OCI-LY7 (cell line): ENCODE data around the gene EXOSC10. TPM values are rescaled to one million over a fixed set of nuclear protein-coding genes. Genes with fewer than 3 reads are reported as not detected.

Experiments
- BruUV-seq: library from RNA; stranded (reverse); fragments of 400-500 nt; replicated peaks from 2 replicates; lab custom pipeline; 2021; lab: Mats Ljungman, UMichigan
- CTCF ChIA-PET: fragments of 300-600 bp; sonication (Branson Sonifier 250); formaldehyde crosslinking; loops from one replicate; lab custom pipeline; 2022; ENCODE audit warnings: antibody characterized with exemption; ENCODE audit not compliant: unreplicated experiment; lab: Charles Lee
- POLR2A ChIA-PET: fragments of 300-600 bp; sonication (Branson Sonifier 250); formaldehyde crosslinking; loops from one replicate; lab custom pipeline; 2022; ENCODE audit warnings: antibody characterized with exemption; lab: Charles Lee
- DNase-seq: peaks from one replicate; pipeline ENCODE4 v3.0.0-alpha.2; 2015; ENCODE audit warnings: low spot score
- H2AFZ ChIP-seq: fragments of 200-600 bp; sonication (generic), shearing (Covaris generic); 2 replicates; pipeline ENCODE4 v1.6.1; 2014; ENCODE audit warnings: mild to moderate bottlenecking, antibody characterized with exemption, low read length, moderate library complexity
- H3K27ac ChIP-seq: fragments of 200-600 bp; sonication (generic); 2 replicates; pipeline ENCODE4 v1.5.1; 2014; ENCODE audit warnings: mixed run types, low read depth, mild to moderate bottlenecking, moderate library complexity, low read length, inconsistent platforms; ENCODE audit not compliant: poor library complexity, severe bottlenecking
- H3K36me3 ChIP-seq: fragments of 200-600 bp; sonication (generic); 2 replicates; pipeline ENCODE4 v1.6.1; 2014; ENCODE audit warnings: mild to moderate bottlenecking, antibody characterized with exemption, low read length, moderate library complexity, mixed read lengths; ENCODE audit not compliant: insufficient read depth
- H3K4me1 ChIP-seq: fragments of 200-600 bp; sonication (generic); 2 replicates; pipeline ENCODE4 v1.5.1; 2014; ENCODE audit warnings: mild to moderate bottlenecking, low read length; ENCODE audit not compliant: insufficient read depth, poor library complexity, severe bottlenecking
- H3K4me2 ChIP-seq: fragments of 200-600 bp; sonication (generic); 2 replicates; pipeline ENCODE4 v1.6.1; 2014; ENCODE audit warnings: mild to moderate bottlenecking, low read length
- H3K4me3 ChIP-seq: fragments of 200-600 bp; sonication (generic); 2 replicates; pipeline ENCODE4 v1.5.1; 2014; ENCODE audit warnings: mild to moderate bottlenecking, low read depth, low read length; ENCODE audit not compliant: poor library complexity, severe bottlenecking
- H3K79me2 ChIP-seq: fragments of 200-600 bp; sonication (generic); 2 replicates; pipeline ENCODE4 v1.6.1; 2016; ENCODE audit warnings: low read depth, mild to moderate bottlenecking, low read length, moderate library complexity, mixed read lengths; ENCODE audit not compliant: insufficient read depth
- H3K9me2 ChIP-seq: fragments of 200-600 bp; sonication (generic); 2 replicates; pipeline ENCODE4 v1.6.1; 2016; ENCODE audit warnings: mild to moderate bottlenecking, low read length, mixed read lengths; ENCODE audit not compliant: insufficient read depth
- H3K9me3 ChIP-seq: fragments of 200-600 bp; sonication (generic); 2 replicates; pipeline ENCODE4 v1.6.1; 2014; ENCODE audit warnings: mild to moderate bottlenecking, mixed run types, low read length, mixed read lengths
- H4K20me1 ChIP-seq: fragments of 200-600 bp; sonication (generic); 2 replicates; pipeline ENCODE4 v1.6.1; 2014; ENCODE audit warnings: mild to moderate bottlenecking, antibody characterized with exemption, low read length, moderate library complexity, mixed read lengths; ENCODE audit not compliant: insufficient read depth
- EZH2phosphoT487 ChIP-seq: fragments of 200-600 bp; sonication (generic); IDR thresholded peaks from 2 replicates; pipeline ENCODE4 v1.6.1; 2018; ENCODE audit warnings: low read depth, borderline replicate concordance, mild to moderate bottlenecking, mixed run types, antibody characterized with exemption, low read length, moderate library complexity, mixed read lengths
- intact Hi-C: fragments of 100-400 bp; cut with micrococcal nuclease; formaldehyde crosslinking; loops from one replicate; pipeline ENCODE4 v1.10.0; 2022; ENCODE audit not compliant: unreplicated experiment
- total RNA-seq, 2 experiments: library from RNA; depleted of rRNA in 1 of 2; stranded (reverse); fragments of >200 nt in 1 of 2; shearing (Covaris generic) in 1 of 2; gene quantifications; 2 replicates each; pipeline ENCODE4 v1.2.3, GENCODE V29; 2014 to 2022
- TF ChIP-seq, protein P1 (sequence below): fragments of 200-600 bp; sonication (generic); conservative IDR thresholded peaks from 2 replicates; pipeline ENCODE4 v1.5.1; 2014; ENCODE audit warnings: mild to moderate bottlenecking, antibody characterized with exemption, low read length, moderate library complexity, mixed read lengths

EXOSC10 gene
- total RNA-seq, 2 experiments from 2014 or later, result 75.1 to 91.9 TPM

DNA sequence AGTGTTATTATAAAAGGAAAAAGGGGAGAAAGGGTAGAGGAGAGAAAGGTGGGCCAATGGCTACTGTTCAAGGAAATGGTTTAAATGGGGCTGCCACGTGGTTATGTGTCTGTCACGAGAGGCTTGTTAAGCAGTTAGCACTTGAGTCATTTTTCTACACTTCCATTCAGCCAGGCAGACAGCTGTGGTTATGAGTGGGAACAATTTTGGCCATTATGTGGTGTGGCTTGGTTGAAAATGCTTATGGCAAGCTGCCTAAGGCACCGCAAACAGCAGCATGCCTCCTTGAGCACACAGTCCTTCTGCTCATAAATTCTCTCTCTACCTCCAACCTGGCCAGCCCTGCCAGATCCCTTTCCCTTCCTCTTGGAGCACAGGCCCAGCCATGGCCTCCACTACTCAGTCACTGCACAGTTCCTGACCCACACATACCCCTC, 36.7 kb downstream of the EXOSC10 start:
- ChIA-PET POLR2A (interaction anchor here (0.7 kb wide), 1 partner anchor 17 kb away, joined by 3 read pairs; no protein-coding TSS in a partner anchor), CTCF (no interaction called here)
- H3K4me1 ChIP-seq, result peaks cover 23% of the 10 kb centered on the region
- no peak overlapping the region for H2AFZ ChIP-seq
- H3K79me2 ChIP-seq, result peaks cover 37% of the 10 kb centered on the region
- BruUV-seq, result no TSS peak
- H3K27ac ChIP-seq, result no peak overlapping the region
- H3K4me2 ChIP-seq, result no peak overlapping the region
- no peak for TF ChIP-seq EZH2phosphoT487
- TF ChIP-seq, protein P1, sequence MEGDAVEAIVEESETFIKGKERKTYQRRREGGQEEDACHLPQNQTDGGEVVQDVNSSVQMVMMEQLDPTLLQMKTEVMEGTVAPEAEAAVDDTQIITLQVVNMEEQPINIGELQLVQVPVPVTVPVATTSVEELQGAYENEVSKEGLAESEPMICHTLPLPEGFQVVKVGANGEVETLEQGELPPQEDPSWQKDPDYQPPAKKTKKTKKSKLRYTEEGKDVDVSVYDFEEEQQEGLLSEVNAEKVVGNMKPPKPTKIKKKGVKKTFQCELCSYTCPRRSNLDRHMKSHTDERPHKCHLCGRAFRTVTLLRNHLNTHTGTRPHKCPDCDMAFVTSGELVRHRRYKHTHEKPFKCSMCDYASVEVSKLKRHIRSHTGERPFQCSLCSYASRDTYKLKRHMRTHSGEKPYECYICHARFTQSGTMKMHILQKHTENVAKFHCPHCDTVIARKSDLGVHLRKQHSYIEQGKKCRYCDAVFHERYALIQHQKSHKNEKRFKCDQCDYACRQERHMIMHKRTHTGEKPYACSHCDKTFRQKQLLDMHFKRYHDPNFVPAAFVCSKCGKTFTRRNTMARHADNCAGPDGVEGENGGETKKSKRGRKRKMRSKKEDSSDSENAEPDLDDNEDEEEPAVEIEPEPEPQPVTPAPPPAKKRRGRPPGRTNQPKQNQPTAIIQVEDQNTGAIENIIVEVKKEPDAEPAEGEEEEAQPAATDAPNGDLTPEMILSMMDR, result no peak
- intact Hi-C loops, result no loop called here
- no peak overlapping the region for H3K4me3 ChIP-seq
- no peaks in the 10 kb centered on the region for H3K9me3 ChIP-seq
- DNase-seq, result no peak
- H3K36me3 ChIP-seq, result peaks cover 63% of the 10 kb centered on the region
- H4K20me1 ChIP-seq, result no peaks in the 10 kb centered on the region
- no peaks in the 10 kb centered on the region for H3K9me2 ChIP-seq

DNA sequence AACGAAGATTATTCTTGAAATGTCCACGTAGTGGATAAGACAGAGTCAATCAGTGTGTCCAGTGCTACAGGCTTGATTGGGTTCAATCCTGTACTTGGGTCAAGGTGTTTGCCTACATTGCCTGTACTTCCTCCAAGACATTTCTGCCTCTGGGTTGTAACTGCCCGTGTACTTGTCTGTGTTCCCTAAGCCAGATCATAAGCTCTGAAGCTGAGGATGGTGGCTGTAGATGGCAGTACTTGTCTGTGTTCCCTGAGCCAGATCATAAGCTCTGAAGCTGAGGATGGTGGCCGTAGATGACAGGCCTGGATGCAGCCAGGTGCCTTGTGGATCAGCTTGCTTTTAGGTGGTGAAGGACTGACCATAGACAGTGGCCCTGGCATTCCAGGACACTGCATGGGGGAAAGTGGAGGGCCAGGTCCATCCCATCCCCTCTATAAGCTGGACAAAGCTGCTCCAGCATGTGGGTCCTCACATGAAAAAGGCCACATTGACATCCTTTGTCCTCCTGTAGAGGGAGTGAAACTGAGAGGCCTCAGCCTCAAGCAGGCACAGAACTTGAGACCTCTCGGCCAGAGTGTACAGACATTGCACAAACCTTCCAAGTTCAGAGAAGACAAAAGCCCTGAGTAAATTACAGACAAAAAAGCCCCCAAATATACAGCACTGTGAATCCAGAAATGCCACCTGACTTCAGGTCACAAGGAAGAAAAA, 37.9 kb downstream of the EXOSC10 start:
- Histone ChIP-seq H2AFZ (no peak overlapping the region), H3K36me3 (peaks cover 67% of the 10 kb centered on the region), H3K9me2 (no peaks in the 10 kb centered on the region), H3K9me3 (no peaks in the 10 kb centered on the region), H3K4me3 (no peak overlapping the region), H3K4me1 (peaks cover 28% of the 10 kb centered on the region), H3K4me2 (peak overlapping the region; percentile 74), H3K27ac (peak overlapping the region; percentile 31), H4K20me1 (no peaks in the 10 kb centered on the region), H3K79me2 (peaks cover 48% of the 10 kb centered on the region)
- TF ChIP-seq EZH2phosphoT487, result no peak
- TF ChIP-seq, protein P1, result no peak; the same call in 1 of the 2 replicates
- CTCF ChIA-PET, result interaction anchor here (2.1 kb wide), 1 partner anchor 24 kb away, joined by 12 read pairs; no protein-coding TSS in a partner anchor
- BruUV-seq, result no TSS peak
- POLR2A ChIA-PET, result interaction anchor here (0.6 to 1.8 kb wide), 4 partner anchors 9 to 805 kb away, joined by 3 to 11 read pairs (median 4); no protein-coding TSS in a partner anchor
- intact Hi-C loops, result no loop called here
- peak; percentile 30 for DNase-seq
